SU-DHL-6 (cell line): ENCODE data around the gene ADK.

Experiments
- H2AFZ ChIP-seq: fragments of 200-600 bp; sonication (generic); 2 replicates; pipeline ENCODE4 v1.6.1; 2014; ENCODE audit warnings: low read depth, mild to moderate bottlenecking, moderate library complexity, mixed read lengths, antibody characterized with exemption, low read length; ENCODE audit not compliant: severe bottlenecking
- H3F3A ChIP-seq: fragments of 200-600 bp; shearing (Covaris generic); 2 replicates; pipeline ENCODE4 v1.6.0; 2016; ENCODE audit warnings: antibody characterized with exemption, mild to moderate bottlenecking; ENCODE audit not compliant: insufficient read depth
- H3K27ac ChIP-seq: fragments of 200-600 bp; sonication (generic); 2 replicates; pipeline ENCODE4 v1.5.1; 2016; ENCODE audit warnings: low read depth, mild to moderate bottlenecking, low read length, moderate library complexity, mixed read lengths
- H3K27me3 ChIP-seq: fragments of 200-600 bp; sonication (generic), shearing (Covaris generic); 2 replicates; pipeline ENCODE4 v1.6.0; 2014; ENCODE audit warnings: mild to moderate bottlenecking, low read length
- H3K36me3 ChIP-seq: fragments of 200-600 bp; sonication (generic); 2 replicates; pipeline ENCODE4 v1.6.1; 2014; ENCODE audit warnings: mild to moderate bottlenecking, low read length, mixed read lengths
- H3K4me2 ChIP-seq: fragments of 300-600, 200-600 bp; shearing (Covaris generic), sonication (generic); 2 replicates; pipeline ENCODE4 v1.6.0; 2014; ENCODE audit warnings: low read length, low read depth, mild to moderate bottlenecking; ENCODE audit not compliant: poor library complexity, severe bottlenecking
- H3K4me3 ChIP-seq: fragments of 200-600 bp; sonication (generic); 2 replicates; pipeline ENCODE4 v1.5.1; 2014; ENCODE audit warnings: antibody characterized with exemption, low read length, mild to moderate bottlenecking, mixed read lengths; ENCODE audit not compliant: insufficient read depth, poor library complexity, severe bottlenecking
- H3K79me2 ChIP-seq: fragments of 200-600 bp; sonication (generic); 2 replicates; pipeline ENCODE4 v1.6.1; 2014; ENCODE audit warnings: mild to moderate bottlenecking, low read length, moderate library complexity; ENCODE audit not compliant: insufficient read depth
- H3K9ac ChIP-seq: fragments of 200-600 bp; sonication (generic); 2 replicates; pipeline ENCODE4 v1.7.0; 2014; ENCODE audit warnings: mild to moderate bottlenecking, low read length
- H3K9me2 ChIP-seq: fragments of 200-600 bp; sonication (generic); replicated peaks from 2 replicates; pipeline ENCODE4 v1.6.1; 2014; ENCODE audit warnings: low read length; ENCODE audit not compliant: insufficient read depth
- H3K9me3 ChIP-seq: fragments of 200-600 bp; sonication (generic); 2 replicates; pipeline ENCODE4 v1.6.1; 2014; ENCODE audit warnings: low read length, mixed read lengths; ENCODE audit not compliant: insufficient read depth
- H4K20me1 ChIP-seq: fragments of 200-600 bp; sonication (generic); 2 replicates; pipeline ENCODE4 v1.6.1; 2014; ENCODE audit warnings: low read depth, mild to moderate bottlenecking, antibody characterized with exemption, low read length, moderate library complexity, mixed read lengths
- CTCF ChIP-seq: fragments of 200-600 bp; sonication (generic); IDR thresholded peaks from one replicate; pipeline ENCODE4 v1.5.1; 2017; ENCODE audit warnings: antibody characterized with exemption, mild to moderate bottlenecking, low read length, moderate library complexity; ENCODE audit not compliant: insufficient read depth, poor library complexity, severe bottlenecking
- EZH2phosphoT487 ChIP-seq: fragments of 200-600 bp; sonication (generic), shearing (Covaris generic); conservative IDR thresholded peaks from 2 replicates; pipeline ENCODE4 v1.6.1; 2018; ENCODE audit warnings: mild to moderate bottlenecking, antibody characterized with exemption, low read length, moderate library complexity, mixed read lengths

The ADK gene

GRCh38 chr10:74539317-74539716, 388.3 kb downstream of the ADK start:
- Histone ChIP-seq H3K9ac (no peak overlapping the region), H4K20me1 (no peaks in the 10 kb centered on the region), H3K9me2 (no peaks in the 10 kb centered on the region), H3K9me3 (no peaks in the 10 kb centered on the region), H3K27ac (no peak overlapping the region), H3K4me3 (no peak overlapping the region), H3K4me2 (no peak overlapping the region), H3K27me3 (no peaks in the 10 kb centered on the region), H2AFZ (no peak overlapping the region), H3F3A (no peaks in the 10 kb centered on the region), H3K36me3 (peaks cover 3% of the 10 kb centered on the region), H3K79me2 (no peaks in the 10 kb centered on the region)
- no peak for TF ChIP-seq CTCF
- no peak for TF ChIP-seq EZH2phosphoT487

- Histone ChIP-seq H3K4me2 (no peak overlapping the region), H3K79me2 (no peaks in the 10 kb centered on the region), H4K20me1 (no peaks in the 10 kb centered on the region), H3K36me3 (peaks cover 3% of the 10 kb centered on the region), H3K27ac (no peak overlapping the region), H3K4me3 (no peak overlapping the region), H3K9me3 (no peaks in the 10 kb centered on the region), H3K27me3 (no peaks in the 10 kb centered on the region), H2AFZ (no peak overlapping the region), H3K9ac (no peak overlapping the region), H3F3A (no peaks in the 10 kb centered on the region; the same call in 1 of the 2 replicates), H3K9me2 (no peaks in the 10 kb centered on the region)
- TF ChIP-seq EZH2phosphoT487 (no peak), CTCF (no peak)
Measured at GRCh38 chr10:74541375-74541774, 390.4 kb downstream of the ADK start.

- H3K4me3 ChIP-seq: no peak overlapping the region
- no peaks in the 10 kb centered on the region for H3K9me3 ChIP-seq
- H3K27me3 ChIP-seq: no peaks in the 10 kb centered on the region
- H3K9me2 ChIP-seq: no peaks in the 10 kb centered on the region
- H2AFZ ChIP-seq: no peak overlapping the region
- no peak overlapping the region for H3K4me2 ChIP-seq
- H3F3A ChIP-seq: no peaks in the 10 kb centered on the region; the same call in 1 of the 2 replicates
- H3K9ac ChIP-seq: no peak overlapping the region
- no peaks in the 10 kb centered on the region; the same call in 1 of the 2 replicates for H3K36me3 ChIP-seq
- TF ChIP-seq CTCF: no peak
- no peak for TF ChIP-seq EZH2phosphoT487
- H3K27ac ChIP-seq: no peak overlapping the region
- no peaks in the 10 kb centered on the region for H4K20me1 ChIP-seq
- no peaks in the 10 kb centered on the region for H3K79me2 ChIP-seq
Measured at GRCh38 chr10:74542077-74542476, 391.1 kb downstream of the ADK start.
